Activated CD4-positive, alpha-beta T cell treated with anti-CD3 and anti-CD28 coated beads, Interleukin-2, amount 50 U/mL, for 4 hours (primary cell): ENCODE data around the gene LCAT.
"Not testable (repeated sequence)": the region's sequence is repeated elsewhere in the genome, so short reads cannot be mapped to it uniquely, and the experiment has no call there.

Experiments used
- DNase-seq, 2 experiments: peaks; one replicate each; pipeline ENCODE4 v3.0.0-alpha.2; 2020

The LCAT gene

DNA sequence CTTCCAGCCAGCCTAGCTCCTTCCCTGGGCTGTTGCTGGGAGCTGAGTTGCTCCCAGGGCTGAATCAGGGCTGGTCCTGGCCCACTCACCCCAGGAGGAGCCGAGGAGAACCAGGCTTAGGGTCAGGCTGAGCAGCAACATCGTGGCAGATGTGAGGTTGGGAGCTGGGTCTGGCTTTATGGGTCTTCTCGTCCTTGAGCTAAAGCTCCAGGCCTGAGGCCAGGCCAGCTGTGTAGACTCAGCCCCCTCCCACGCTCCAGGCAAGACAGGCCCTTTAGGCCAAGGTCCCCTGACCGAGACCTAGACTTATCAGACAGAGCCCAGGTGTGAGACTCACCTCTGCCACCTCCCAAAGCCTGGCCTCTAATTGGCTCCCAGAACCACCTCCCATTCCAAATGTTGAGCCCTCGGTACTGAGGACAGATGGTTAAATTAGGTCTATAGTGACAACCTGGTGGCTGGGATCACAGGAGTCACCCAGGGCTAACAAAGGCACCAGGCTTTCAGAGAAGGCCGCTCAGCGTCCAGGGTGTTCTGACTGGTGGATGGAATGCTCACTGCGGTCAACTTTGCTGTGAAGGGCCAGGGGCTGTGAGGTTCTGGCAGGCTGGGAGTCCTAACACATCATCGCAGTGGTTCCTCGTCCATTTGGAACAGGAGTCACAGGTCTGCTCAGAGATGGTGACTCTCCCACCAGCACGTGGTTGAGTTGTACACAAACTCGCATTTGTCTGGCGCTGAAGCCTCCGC lies 12.0 kb downstream of the LCAT start, which contains the start of gene CTRL:
Gene CTRL, minus strand, starts transcription at position 151 of the 750 bp plus-strand sequence. Its CDS starts 10 bp downstream, at position 141.
- no peak for DNase-seq

DNA sequence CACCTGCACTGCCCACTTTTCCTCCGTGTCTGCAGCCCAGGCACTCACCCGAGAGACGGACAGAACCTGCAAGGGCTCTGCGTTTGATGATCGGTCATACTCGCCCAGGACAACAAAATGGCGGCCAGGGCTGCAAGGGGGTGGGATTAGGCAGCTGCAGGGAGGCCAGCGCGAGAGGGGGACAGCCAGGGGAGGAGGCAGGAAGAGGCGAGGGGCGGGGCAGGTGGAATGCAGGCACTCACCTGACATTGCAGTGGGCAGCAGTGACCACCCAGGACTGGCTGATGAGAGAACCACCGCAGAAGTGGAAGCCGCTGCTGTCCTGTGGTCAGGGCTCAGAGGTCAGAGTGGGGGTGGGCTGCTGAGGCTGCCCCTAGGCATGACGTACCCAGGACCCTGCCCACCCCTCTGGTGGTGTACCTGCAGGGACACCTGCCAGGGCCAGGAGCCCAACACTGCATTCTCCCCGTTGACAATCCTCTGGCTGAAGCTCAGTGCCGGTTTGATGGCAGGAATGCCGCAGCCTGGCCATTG lies 13.2 kb downstream of the LCAT start:
- no peak for DNase-seq

DNA sequence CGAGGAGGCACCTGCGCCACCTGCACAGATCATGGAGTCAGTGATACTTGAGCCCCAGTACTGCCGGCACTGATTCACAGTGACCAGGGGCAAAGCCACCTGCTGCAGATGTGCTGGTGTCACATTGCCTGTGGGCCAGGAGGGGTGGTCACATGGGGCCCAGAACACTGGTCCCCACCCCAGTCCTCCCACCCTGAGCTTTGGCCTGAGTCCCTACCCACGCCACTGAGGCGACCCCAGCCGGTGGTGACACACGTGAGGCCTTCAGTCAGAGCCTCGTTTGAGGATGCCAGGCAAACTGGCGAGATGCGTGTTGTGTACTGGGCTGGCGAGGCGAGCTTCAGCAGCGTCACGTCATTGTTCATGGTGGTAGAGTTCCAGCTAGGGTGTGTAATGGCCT lies 13.7 kb downstream of the LCAT start:
- DNase-seq, result no peak

DNA sequence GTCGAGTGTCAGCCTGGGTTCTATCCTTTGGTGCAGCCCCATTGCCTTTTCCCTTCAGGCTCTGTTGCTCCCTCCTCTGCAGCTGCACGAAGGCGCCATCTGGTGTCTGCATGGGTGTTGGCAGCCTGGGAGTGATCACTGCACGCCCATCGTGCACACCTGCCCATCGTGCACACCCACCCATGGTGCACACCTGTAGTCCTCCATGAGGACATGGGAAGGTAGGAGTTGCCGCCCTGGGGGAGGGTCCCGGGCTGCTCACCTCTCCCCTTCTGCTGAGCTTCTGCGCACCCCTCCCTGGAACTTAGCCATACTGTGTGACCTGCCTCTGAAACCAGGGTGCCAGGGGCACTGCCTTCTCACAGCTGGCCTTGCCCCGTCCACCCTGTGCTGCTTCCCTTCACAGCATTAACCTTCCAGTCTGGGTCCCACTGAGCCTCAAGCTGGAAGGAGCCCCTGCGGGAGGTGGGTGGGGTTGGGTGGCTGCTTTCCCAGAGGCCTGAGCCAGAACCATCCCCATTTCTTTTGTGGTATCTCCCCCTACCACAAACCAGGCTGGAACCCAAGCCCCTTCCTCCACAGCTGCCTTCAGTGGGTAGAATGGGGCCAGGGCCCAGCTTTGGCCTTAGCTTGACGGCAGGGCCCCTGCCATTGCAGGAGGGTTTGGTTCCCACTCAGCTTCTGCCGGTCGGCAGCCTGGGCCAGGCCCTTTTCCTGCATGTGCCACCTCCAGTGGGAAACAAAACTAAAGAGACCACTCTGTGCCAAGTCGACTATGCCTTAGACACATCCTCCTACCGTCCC lies 15.2 kb downstream of the LCAT start:
- peak; percentile 75 to 76 for DNase-seq

DNA sequence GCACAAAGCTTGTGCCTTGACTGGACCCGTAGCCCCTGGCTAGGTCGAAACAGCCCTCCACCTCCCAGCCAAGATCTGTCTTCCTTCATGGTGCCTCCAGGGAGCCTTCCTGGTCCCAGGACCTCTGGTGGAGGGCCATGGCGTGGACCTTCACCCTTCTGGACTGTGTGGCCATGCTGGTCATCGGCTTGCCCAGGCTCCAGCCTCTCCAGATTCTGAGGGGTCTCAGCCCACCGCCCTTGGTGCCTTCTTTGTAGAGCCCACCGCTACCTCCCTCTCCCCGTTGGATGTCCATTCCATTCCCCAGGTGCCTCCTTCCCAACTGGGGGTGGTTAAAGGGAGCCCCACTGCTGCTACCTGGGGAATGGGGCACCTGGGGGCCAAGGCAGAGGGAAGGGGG lies 15.8 kb downstream of the LCAT start:
- no peak for DNase-seq

DNA sequence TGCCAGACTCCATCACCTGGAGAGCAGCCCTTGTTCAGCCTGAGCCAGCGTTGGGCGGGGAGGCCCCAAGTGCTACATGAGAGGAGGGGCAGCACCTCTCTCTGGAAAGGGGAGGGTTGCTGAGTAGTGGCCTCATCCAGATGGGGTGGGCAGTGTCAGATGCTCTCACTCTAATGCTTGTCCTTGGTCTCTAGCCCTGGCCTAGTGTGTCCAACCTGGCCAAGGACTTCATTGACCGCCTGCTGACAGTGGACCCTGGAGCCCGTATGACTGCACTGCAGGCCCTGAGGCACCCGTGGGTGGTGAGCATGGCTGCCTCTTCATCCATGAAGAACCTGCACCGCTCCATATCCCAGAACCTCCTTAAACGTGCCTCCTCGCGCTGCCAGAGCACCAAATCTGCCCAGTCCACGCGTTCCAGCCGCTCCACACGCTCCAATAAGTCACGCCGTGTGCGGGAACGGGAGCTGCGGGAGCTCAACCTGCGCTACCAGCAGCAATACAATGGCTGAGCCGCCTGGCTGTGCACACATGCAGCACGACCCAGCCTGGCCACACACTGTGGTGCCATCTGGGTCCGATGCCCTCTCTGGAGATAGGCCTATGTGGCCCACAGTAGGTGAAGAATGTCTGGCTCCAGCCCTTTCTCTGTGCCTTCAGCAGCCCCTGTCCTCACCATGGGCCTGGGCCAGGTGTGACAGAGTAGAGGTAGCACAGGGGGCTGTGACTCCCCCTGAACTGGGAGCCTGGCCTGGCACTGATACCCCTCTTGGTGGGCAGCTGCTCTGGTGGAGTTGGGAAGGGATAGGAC lies 16.6 kb downstream of the LCAT start:
- DNase-seq, result no peak

DNA sequence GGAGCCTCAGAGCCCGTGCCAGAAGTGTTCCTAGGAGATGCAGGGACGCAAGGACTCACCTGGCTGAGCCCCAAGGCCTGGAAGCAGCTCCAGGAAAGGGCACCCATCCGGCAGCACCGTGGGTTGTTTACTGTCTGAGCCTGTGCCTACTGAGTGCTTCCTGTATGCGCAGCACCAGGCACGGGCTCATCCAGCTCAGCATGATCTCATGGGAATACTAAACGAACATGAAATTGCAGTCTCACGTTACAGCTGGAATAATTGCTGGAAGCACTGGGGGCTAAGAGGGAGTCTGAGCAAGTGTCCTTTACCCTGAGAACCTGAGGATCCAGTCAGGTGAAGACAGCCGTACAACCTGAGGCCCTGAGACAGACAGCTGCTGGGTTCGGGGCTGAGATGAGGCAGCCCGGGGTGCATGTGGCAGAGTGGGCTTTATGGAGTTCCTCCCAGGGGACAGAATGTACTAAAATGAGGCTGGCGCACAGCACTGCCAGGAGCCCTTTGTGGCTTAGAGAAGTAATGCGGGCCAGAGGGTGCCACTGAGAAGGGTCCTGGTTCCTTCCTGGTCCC lies 17.7 kb downstream of the LCAT start:
- DNase-seq, result no peak

DNA sequence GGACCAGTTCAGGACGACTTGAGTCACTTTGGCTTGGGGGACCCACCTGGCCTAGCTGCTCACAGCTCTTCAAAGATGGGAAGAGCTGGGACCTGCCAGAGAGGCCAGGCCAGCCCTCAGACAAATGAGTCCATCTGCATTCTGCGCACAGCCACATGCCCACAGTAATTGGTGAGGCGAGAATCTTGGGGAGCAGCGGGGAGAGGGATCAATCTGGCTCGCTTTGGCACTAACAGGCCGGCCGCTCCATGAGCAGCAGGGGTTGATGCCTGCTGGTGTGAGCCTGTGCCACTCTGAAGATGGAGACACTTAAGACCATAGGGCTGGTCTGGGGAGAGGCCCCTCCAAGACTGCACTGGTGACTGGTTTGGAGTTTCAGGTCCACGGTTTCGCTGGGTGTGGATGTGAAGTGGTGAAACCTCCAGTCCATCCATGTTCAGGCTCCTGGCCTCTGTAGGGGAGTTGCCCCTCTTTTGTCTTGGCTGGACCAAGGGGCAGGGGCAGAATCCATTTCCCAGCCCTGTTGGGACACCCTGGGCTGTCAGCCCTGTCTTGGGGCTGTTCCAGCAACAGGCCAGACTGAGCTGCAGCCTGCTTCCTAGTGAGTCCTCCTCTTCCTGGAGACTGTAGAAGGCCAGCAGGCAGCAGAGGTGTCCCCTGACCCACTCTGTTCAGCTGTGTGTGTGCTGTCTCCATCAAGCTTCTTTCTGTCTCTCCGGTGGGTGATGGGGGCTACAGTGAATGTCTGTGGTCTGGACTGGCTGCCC lies 19.6 kb downstream of the LCAT start:
- no peak for DNase-seq

DNA sequence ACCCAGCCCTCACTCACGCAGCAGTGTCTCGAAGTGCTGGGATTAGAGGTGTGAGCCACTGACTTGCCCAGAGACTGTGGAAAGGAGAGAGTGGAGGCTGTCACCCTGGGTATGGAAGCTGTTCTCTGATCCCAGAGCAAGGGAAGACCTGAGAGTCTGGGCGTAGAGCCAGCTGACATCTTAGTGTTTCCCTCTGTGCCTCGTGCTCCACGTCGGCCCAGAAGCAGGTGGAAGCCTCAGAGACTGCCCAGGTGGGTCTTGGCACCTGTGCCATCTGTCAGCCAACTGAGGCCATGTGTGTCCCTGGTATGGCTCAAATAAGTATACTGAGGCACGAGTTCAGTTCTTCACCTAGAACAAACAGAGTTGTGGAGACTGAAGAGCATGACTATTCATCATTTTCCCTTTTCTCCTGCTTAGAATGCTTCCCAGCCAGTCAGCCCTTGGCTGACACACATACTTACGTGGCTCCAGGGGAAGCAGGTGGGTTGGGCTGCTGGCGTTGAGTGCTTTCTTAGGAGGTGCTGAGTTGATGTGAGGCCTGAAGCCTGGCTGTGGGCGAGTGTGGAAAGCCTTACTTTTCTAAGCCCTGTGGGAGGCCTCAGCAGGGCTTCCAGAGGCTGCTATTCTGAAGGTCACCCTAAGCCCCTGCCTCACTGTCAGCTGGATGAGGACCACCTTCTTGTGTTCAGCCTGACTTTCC lies 20.4 kb downstream of the LCAT start:
- DNase-seq, result no peak

DNA sequence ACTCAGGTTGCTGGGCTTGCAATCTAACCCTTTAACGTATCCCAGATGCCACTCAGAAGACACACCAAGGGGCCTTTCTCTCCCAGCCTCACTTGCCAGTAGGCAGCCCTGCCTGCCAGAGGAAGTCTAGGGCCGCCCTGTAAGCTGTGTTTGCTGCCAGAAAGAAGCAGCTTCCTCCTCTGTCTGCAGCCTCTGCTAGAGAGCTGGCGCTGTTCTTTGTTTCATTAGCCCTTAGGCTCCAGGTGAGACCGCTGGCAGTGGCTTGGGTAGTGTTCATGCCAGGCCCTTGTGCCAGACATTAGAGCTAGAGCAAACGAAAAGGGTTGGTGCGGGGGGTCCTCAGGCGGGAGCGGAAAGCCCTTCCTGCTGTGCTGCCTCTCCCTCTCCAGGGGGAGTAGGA lies 21.2 kb downstream of the LCAT start:
- DNase-seq, result no peak

DNA sequence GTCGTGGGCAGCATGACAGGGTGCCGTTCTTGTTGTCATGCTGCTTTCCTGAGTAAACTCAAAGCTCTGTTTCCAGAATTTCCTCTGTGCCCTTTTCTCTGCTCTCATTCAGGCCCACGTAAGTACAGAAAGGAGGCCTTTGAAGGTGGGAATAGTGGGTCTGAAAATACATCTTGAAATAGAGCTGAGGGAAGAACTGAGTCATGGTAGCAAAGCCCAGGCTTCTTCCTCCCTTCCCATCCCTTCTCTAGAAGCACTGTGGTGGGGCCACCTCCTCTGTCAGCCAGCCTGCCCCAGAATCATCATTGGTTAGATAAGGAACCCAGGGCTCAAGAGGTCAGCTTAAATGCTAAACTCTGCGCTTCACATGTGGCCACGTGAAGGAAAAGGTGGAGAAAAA lies 21.7 kb downstream of the LCAT start:
- DNase-seq, result no peak

DNA sequence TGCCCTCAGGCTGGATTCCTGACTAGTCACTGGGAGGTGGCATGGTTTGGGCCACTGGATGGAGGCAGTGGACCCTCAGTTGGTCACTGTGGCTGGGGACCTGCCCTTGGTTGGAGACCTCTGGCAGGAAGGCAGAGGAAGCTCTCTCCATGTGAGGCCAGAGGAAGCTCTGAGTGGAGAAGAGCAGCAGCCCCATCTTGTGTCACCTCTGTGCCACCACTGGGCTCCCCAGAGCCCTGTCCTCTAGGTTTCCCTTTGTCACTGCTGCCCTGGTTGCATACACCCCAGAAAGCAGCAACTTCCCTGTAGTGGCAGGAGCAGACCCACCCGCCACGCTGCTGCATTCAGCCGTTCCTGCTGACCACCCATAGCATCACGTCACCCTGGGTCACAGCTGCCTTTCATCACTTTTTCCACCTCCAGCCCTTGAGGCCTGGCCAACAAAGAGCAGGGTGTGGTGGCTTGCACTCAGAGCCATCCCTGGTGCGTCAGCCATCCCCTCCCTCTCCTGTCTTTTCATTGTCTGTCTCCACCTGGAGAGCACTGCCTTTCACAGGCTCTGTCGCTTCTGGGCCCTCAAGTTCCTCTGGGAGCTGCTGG lies 24.2 kb downstream of the LCAT start:
- no peak for DNase-seq

DNA sequence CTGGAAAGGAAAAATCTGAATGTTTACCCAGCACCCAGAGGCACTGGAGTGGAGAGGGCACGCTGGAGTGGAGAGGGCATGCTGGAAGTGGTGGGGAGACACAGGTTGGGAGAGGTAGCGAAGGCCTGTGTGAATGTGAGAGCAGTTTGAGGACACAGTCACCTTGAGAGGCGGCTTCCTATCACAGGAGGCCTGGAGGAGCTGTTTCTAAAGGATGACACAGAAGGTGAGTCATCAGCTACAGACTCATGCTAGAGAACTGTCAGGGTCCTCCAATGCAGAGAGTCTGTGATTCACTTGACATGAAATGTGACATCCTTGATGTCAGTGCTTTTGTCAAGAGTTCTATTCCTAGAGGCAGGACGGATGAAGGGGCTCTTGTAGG lies 26.1 kb downstream of the LCAT start:
- DNase-seq, result peak in 1 of 2 experiments; percentile 22

DNA sequence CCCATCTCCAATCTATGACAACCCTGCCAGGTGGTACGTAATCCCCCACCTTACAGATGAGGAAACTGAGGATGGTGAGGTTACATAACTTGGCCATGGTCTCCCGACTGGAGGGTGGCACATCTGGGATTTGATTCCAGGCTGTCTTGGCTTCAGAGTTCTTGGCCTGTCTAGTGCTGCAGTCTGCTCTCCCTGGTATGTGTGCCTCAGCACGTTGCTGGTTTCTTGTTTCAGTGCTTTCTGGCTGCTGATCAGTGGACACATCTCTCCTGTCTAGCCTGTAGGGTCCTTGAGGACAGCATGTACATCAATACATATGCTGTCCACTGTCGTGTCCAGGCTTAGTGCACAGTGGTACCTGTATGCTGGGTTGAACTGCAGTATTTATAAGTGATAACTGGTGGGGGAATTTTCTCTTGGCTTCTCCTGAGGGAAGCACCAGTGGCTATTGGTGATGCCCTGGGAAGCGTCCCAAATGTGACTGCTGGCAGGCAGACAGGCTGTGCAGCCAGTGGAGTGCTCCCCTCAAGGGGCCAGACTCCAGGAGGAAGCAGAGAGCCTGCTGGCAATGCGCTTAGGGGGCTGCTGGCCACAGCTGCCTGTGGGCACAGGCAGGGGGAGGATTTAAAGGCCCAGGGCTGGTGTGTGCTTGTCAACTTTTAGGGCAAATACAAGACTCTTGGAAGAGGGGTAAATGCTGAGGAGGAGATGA lies 26.6 kb downstream of the LCAT start:
- DNase-seq, result no peak

DNA sequence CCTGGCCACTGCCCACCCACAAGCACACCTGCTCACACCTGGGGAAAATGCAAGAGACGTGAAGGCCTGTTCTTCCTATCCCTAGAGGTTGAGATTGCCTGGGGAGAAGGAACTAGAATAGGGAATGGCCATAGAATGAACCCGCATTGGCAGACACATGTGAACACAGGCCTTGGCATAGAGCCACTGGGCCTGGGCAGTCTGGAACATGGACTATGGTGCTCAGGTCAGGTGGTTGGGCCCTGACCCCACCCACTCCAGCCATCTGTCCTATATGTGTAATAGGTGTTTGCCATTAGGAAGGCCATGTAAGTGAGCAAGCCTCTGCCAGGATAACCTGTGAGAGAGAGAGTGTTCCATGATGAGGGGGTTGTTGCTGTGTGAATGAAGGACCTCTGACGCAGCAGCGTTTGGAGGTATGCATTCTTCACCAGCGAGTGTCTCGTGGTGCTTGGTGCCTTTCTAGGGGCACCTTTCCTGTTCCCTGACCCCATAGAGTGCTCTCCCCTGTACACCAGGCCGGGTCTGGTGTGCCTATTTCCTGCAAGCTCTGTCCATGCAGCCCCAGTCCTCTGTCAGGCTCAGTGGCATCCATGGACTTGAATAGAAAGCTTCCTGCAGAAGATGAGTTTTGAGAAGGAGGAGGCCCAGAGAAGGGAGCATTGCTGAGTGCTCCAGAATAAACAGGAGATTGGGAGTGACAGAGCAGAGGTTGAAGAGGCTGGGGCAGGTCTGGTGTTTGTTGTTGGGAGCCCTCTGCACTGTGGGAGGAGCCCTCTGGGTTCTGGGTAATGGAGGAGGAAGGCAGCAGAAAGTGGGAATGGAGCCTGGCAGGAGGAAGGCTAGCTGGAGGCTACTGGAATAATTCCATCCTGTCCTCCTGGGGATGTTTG lies 27.8 kb downstream of the LCAT start:
- DNase-seq, result no peak

DNA sequence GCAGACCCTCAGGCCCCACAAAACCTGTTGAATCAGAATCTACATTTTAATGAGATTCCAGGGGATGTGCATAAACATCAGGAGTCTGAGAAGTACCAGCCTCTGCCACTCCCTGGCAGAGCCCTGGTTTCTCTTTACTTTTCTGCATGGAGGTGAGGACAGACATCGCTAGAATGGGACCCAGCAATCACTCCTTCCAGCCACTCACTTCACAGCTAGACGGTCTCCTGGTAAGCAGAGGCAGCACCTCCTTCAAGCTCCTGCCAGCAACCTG lies 28.5 kb downstream of the LCAT start:
- not testable (repeated sequence) for DNase-seq

DNA sequence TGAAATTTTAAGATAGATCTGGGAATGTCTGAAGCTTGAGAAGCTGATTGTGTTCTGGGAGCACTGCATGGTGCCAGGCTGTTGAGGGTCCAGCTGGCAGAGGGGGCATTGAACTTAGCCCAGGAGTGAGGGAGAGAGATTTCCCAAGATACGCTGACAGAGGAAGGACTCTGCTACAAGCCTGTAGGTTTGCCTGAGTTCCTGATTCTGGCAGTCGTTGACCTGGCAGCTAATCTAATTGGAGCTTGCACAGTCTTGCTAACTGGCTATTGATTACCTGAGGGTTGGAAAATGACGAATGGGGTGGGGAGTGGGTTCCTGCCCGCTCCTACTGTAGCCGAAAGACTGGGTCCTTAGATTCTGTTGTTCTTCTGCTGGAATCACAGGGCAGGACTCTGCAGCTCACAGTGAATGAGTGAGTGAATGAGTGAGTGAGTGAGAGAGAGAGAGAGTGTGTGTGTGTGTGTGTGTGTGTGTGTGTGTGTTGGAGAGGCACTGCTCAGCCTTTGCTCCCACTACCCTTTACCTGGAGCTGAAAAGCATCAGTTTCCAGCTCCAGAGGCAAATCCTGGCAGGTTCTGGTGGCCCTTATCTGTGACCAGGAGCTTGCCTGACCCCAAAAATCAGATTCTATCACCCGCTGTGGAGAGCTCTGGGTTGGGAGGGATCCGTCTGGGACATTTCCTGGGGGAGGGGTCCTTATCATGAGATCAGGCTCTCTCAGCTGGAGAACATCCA lies 29.0 kb downstream of the LCAT start:
- DNase-seq, result no peak

DNA sequence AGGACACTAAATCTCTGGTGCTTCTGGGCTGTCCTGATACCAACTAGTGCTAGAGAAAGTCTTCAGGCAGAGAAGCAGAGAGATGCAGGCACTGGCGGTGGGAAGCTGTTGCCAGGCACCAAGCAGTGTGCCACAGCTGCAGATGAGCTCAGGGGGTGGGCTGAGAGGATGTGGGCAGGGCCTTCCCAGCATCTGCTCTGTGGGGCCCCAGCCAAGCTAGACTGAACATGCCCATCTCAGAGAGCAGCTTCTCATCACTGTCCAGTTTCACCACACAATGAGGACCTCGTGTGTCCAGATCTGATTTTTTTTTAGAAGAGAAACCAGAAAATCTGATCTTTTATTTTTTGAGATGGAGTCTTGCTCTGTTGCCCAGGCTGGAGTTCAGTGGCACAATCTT lies 33.8 kb downstream of the LCAT start:
- no peak for DNase-seq
